Measurements from ENCODE around the gene ARL10. TPM values are rescaled to one million over a fixed set of nuclear protein-coding genes. Genes with fewer than 3 reads are reported as not detected.
A peak's percentile ranks its signal among the peaks of the same experiment; 100 is the strongest.

The ARL10 gene
- total RNA-seq, 6 experiments from 2014 or later = 0.93 to 2.4 (median 1.1) TPM

DNA sequence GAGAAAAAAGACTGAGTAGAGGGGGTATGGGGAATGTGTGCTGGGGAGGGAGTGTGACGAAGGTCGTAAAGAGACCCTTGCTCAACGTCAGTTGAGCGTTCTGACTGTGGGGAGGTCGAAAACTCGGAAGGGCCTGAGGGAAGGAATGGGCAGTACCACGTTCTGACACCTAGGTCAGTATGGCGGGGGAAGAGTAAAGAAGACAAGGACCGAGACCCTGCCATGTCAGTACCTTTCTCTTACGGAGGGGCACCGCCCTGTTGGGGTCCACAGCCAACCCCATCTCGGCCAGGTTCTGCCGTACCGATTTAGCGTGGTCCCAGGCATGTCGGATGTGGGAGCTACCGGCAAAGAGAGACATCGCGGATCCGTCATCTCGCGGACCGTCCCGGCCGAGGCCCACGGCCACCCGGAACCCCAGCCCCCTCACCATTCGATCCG lies 22.7 kb downstream of the ARL10 start:
- H3K9me3 ChIP-seq = no peaks in the 10 kb centered on the region
- DNase-seq (no peak), ATAC-seq (no peak)
- peaks cover 0 to 35% (median 12%) of the 10 kb centered on the region in 4 donors for H3K36me3 ChIP-seq
- H3K4me3 ChIP-seq = peak overlapping the region; percentile 82 to 97 (median 93)
- no peaks in the 10 kb centered on the region for H3K27me3 ChIP-seq
- no peak for TF ChIP-seq POLR2A (IDR thresholded peaks at IDR 0.05)
- TF ChIP-seq, protein P1, sequence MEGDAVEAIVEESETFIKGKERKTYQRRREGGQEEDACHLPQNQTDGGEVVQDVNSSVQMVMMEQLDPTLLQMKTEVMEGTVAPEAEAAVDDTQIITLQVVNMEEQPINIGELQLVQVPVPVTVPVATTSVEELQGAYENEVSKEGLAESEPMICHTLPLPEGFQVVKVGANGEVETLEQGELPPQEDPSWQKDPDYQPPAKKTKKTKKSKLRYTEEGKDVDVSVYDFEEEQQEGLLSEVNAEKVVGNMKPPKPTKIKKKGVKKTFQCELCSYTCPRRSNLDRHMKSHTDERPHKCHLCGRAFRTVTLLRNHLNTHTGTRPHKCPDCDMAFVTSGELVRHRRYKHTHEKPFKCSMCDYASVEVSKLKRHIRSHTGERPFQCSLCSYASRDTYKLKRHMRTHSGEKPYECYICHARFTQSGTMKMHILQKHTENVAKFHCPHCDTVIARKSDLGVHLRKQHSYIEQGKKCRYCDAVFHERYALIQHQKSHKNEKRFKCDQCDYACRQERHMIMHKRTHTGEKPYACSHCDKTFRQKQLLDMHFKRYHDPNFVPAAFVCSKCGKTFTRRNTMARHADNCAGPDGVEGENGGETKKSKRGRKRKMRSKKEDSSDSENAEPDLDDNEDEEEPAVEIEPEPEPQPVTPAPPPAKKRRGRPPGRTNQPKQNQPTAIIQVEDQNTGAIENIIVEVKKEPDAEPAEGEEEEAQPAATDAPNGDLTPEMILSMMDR (IDR thresholded peaks at IDR 0.05) = no peak
- 2% methylated on average over 11 of the region's 29 CpGs for WGBS (ENCODE audit: insufficient coverage, low coverage, low lambda C conversion rate, missing lambda C conversion rate)
- intact Hi-C loops (cut with DNase I) = no loop called here
- peaks cover 0 to 27% (median 6%) of the 10 kb centered on the region in 4 donors for H3K4me1 ChIP-seq
- peak overlapping the region in 1 of 3 donors; percentile 3 for H3K27ac ChIP-seq

DNA sequence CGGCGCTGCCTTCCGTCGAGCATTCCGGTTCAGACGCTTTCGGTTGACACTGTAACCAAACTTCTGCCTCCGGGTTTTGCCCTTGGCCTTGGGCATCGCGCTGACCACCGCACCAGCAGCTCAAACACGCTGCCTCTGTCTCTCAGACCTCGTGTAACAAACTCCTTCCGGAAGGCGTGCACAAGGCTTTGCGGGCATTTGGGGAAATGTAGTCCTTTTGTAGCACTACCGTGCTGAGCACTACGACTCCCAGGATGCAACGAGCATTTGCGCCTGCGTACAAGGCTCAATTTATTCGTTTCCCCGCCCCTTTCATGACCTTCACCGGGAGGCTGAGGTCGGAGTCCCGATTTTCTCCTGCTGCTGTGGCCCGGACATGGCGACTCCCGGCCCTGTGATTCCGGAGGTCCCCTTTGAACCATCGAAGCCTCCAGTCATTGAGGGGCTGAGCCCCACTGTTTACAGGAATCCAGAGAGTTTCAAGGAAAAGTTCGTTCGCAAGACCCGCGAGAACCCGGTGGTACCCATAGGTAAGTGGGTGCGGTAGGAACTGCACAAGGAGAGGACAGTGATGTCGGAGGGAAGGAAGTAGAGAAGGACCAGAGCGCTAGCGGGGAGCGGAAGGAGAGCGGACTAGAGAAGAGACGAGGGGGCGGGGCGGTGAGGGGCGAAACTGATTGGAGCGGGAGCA lies 23.3 kb downstream of the ARL10 start, which contains the start of the genes HIGD2A and NOP16:
Gene HIGD2A (plus strand): TSS at position 308 of the 691 bp plus-strand sequence. CDS start 69 bp downstream, at position 377.
Gene NOP16 (minus strand): TSS at position 155 of the 691 bp plus-strand sequence. CDS start 59 bp downstream, at position 96.
- Histone ChIP-seq H3K4me1 (peaks cover 0 to 27% (median 6%) of the 10 kb centered on the region in 4 donors), H3K4me3 (peak within 1 kb of the TSS; percentile 82 to 97 (median 93)), H3K27me3 (no peaks in the 10 kb centered on the region), H3K27ac (peak within 1 kb of the TSS; percentile 87 to 95 (median 91)), H3K9me3 (no peaks in the 10 kb centered on the region), H3K36me3 (peaks cover 0 to 29% (median 10%) of the 10 kb centered on the region in 4 donors)
- TF ChIP-seq POLR2A (IDR thresholded peaks at IDR 0.05) = no peak
- TF ChIP-seq, protein P1 (IDR thresholded peaks at IDR 0.05) = peak in 1 of 4 donors; percentile 11
- WGBS (ENCODE audit: insufficient coverage, low coverage, low lambda C conversion rate, missing lambda C conversion rate) = 0% methylated on average over 32 of the region's 47 CpGs
- intact Hi-C loops (cut with DNase I) = no loop called here
- ATAC-seq (peak; percentile 94 to 96 (median 94)), DNase-seq (peak; percentile 99)

DNA sequence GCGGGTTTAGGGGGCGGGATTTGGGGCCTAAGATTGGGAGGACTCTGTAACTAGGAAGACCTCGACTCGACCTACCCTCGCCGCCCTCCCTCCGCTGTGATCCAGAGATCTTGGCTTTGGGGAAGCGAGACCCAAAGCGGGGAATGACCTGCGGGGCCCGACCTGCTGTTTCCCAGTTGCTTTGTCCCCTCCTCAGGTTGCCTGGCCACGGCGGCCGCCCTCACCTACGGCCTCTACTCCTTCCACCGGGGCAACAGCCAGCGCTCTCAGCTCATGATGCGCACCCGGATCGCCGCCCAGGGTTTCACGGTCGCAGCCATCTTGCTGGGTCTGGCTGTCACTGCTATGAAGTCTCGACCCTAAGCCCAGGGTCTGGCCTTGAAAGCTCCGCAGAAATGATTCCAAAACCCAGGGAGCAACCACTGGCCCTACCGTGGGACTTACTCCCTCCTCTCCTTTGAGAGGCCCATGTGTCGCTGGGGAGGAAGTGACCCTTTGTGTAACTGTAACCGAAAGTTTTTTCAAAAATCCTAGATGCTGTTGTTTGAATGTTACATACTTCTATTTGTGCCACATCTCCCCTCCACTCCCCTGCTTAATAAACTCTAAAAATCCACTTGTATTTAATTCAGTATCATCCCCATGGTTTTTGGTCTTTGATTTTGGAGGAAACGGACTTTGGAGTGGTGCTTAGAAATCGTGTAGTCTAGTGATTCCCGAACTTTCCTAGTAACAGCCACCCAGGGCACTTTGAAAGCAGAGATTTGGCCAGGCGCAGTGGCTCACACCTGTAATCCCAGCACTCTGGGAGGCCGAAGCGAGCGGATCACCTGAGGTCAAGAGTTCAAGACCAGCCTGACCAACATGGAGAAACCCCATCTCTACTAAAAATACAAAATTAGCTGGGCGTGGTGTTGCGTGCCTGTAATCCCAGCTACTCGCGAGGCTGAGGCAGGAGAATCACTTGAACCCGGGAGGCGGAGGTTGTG lies 24.1 kb downstream of the ARL10 start:
- peak overlapping the region; percentile 87 to 95 (median 91) for H3K27ac ChIP-seq
- no peak for DNase-seq
- H3K9me3 ChIP-seq = no peaks in the 10 kb centered on the region
- intact Hi-C loops (cut with DNase I) = no loop called here
- TF ChIP-seq, protein P1 (IDR thresholded peaks at IDR 0.05) = no peak
- peak; percentile 89 for TF ChIP-seq POLR2A (IDR thresholded peaks at IDR 0.05)
- H3K4me1 ChIP-seq = peaks cover 0 to 27% (median 6%) of the 10 kb centered on the region in 4 donors
- H3K36me3 ChIP-seq = peaks cover 0 to 21% (median 6%) of the 10 kb centered on the region in 4 donors
- peak overlapping the region; percentile 82 to 97 (median 93) for H3K4me3 ChIP-seq
- no peaks in the 10 kb centered on the region for H3K27me3 ChIP-seq
- WGBS (ENCODE audit: insufficient coverage, low coverage, low lambda C conversion rate, missing lambda C conversion rate) = 28% methylated on average over 20 of the region's 41 CpGs
- ATAC-seq = peak in 3 of 4 donors; percentile 22 to 50 (median 27)

DNA sequence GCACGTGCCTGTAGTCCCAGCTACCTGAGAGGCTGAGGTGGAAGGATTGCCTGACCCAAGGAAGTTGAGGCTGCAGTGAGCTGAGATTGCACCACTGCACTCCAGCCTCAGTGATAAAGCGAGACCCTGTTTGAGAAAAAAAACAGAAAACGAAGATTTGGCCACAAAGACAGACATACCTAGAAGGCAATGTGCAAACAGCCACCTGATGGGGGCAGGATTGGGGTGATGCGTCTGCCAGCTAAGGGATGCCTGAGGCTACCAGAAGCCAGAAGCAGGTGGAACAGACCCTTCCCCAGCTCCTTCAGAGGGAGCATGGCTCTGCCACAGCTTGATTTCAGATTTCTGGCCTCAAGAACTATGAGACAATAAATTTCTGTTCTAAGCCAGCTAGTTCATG lies 26.2 kb downstream of the ARL10 start:
- DNase-seq = no peak

More for the DNA sequence above, 26.2 kb downstream of the ARL10 start:
- Histone ChIP-seq H3K4me3 (no peak overlapping the region), H3K36me3 (peaks cover 0 to 9% (median 0%) of the 10 kb centered on the region in 4 donors), H3K4me1 (peaks cover 0 to 20% (median 6%) of the 10 kb centered on the region in 4 donors), H3K9me3 (no peaks in the 10 kb centered on the region), H3K27me3 (no peaks in the 10 kb centered on the region), H3K27ac (no peak overlapping the region)
- 88% methylated on average over 3 of the region's 4 CpGs for WGBS (ENCODE audit: insufficient coverage, low coverage, low lambda C conversion rate, missing lambda C conversion rate)
- no peak for TF ChIP-seq POLR2A (IDR thresholded peaks at IDR 0.05)
- TF ChIP-seq, protein P1 (IDR thresholded peaks at IDR 0.05) = no peak
- no peak for ATAC-seq
- intact Hi-C loops (cut with DNase I) = no loop called here
